K562 (cell line): ENCODE data around the gene CTSW. TPM values are rescaled to one million over a fixed set of nuclear protein-coding genes. Genes with fewer than 3 reads are reported as not detected.

Experiments used
- ARNT ChIP-seq, 2 experiments: fragments of 450-650 bp; IDR thresholded peaks; 2 replicates each; pipeline ENCODE4 v1.6.1; 2016; ENCODE audit warnings: mild to moderate bottlenecking in 1 of 2
- ATF3 ChIP-seq, 2 experiments: fragments of 450-650 bp in 1 of 2; sonication (generic) in 1 of 2; formaldehyde crosslinking in 1 of 2; IDR thresholded peaks in 1 of 2; conservative IDR thresholded peaks in 1 of 2; 2 replicates each; pipeline versions ENCODE4 v1.6.1 to v1.8.1; 2016 to 2023; ENCODE audit warnings: mild to moderate bottlenecking in 2 of 2, moderate library complexity in 2 of 2, inconsistent platforms in 1 of 2, missing genetic modification reagents in 1 of 2
- CTCFL ChIP-seq: IDR thresholded peaks from 2 replicates; pipeline ENCODE4 v1.6.1; 2011; ENCODE audit warnings: borderline replicate concordance, low read depth, mild to moderate bottlenecking, moderate library complexity, low read length; ENCODE audit not compliant: insufficient read depth, poor library complexity, severe bottlenecking
- DNMT1 ChIP-seq: fragments of 450-650 bp; IDR thresholded peaks from 2 replicates; pipeline ENCODE4 v1.6.1; 2016; ENCODE audit warnings: antibody characterized with exemption, mild to moderate bottlenecking
- ELF2 ChIP-seq: fragments of 250-450 bp; sonication (Bioruptor Pico); IDR thresholded peaks from 2 replicates; pipeline ENCODE4 v1.5.0; 2021; ENCODE audit warnings: mild to moderate bottlenecking
- EP400 ChIP-seq: fragments of 450-650 bp; IDR thresholded peaks from 2 replicates; pipeline ENCODE4 v1.6.1; 2017; ENCODE audit warnings: antibody characterized with exemption, mild to moderate bottlenecking, moderate library complexity
- GTF3C2 ChIP-seq: IDR thresholded peaks from 3 replicates; pipeline ENCODE4 v1.6.1; 2011; ENCODE audit warnings: borderline replicate concordance, mild to moderate bottlenecking, moderate library complexity; ENCODE audit not compliant: insufficient read length; ENCODE audit errors: extremely low read depth
- HMBOX1 ChIP-seq: sonication (generic); IDR thresholded peaks from 2 replicates; pipeline ENCODE4 v1.6.1; 2016
- KAT8 ChIP-seq: fragments of 450-650 bp; IDR thresholded peaks from 2 replicates; pipeline ENCODE4 v1.6.1; 2016; ENCODE audit warnings: low read depth, mild to moderate bottlenecking
- MAZ ChIP-seq, 2 experiments: fragments of 450-650 bp in 1 of 2; sonication (generic) in 1 of 2; formaldehyde crosslinking; IDR thresholded peaks in 1 of 2; conservative IDR thresholded peaks in 1 of 2; 2 replicates each; pipeline versions ENCODE4 v1.4.0 to v1.5.0; 2020; ENCODE audit warnings: mild to moderate bottlenecking in 1 of 2, missing genetic modification reagents in 1 of 2
- NR2C1 ChIP-seq, 2 experiments: fragments of 450-650 bp; IDR thresholded peaks; 2 replicates each; pipeline ENCODE4 v1.6.1; 2017; ENCODE audit warnings: mild to moderate bottlenecking in 2 of 2, antibody characterized with exemption in 1 of 2, inconsistent platforms in 1 of 2, missing compliant biosample characterization in 1 of 2, missing genetic modification characterization in 1 of 2
- PATZ1 ChIP-seq: fragments of 250-450 bp; sonication (Bioruptor Pico); IDR thresholded peaks from 2 replicates; pipeline ENCODE4 v1.5.0; 2020; ENCODE audit warnings: mild to moderate bottlenecking, borderline replicate concordance
- POLR2G ChIP-seq: fragments of 200-400 bp; formaldehyde crosslinking; IDR thresholded peaks from 2 replicates; pipeline ENCODE4 v1.6.1; 2017; ENCODE audit warnings: low read depth, mild to moderate bottlenecking, antibody characterized with exemption, low read length, moderate library complexity
- SMARCE1 ChIP-seq: fragments of 450-650 bp; IDR thresholded peaks from 2 replicates; pipeline ENCODE4 v1.7.1; 2016; ENCODE audit warnings: mild to moderate bottlenecking
- VEZF1 ChIP-seq: fragments of 200-800 bp; sonication (Bioruptor generic); IDR thresholded peaks from 2 replicates; pipeline ENCODE4 v1.6.1; 2017; ENCODE audit warnings: missing genetic modification characterization, missing compliant biosample characterization
- ZEB2 ChIP-seq: fragments of 450-650 bp; IDR thresholded peaks from 2 replicates; pipeline ENCODE4 v1.6.1; 2016
- polyA plus RNA-seq, 8 experiments: library from polyadenylated mRNA; depleted of rRNA in 4 of 8; stranded (reverse) in 5 of 8; unstranded in 3 of 8; fragments of >200 nt; fragmentation: Nextera tagmentation in 2 of 8; fragmentation: Illumina TruSeq in 1 of 8; extraction: Ambion mirVana in 2 of 8; extraction: Trizol in 1 of 8; gene quantifications; 2 replicates each; pipeline versions ENCODE4 v1.2.1 to v1.2.3, GENCODE V29; 2011 to 2014; ENCODE audit warnings: inconsistent platforms in 1 of 8, missing spikeins in 1 of 8
- total RNA-seq, 7 experiments: library from RNA; depleted of rRNA in 6 of 7; stranded (reverse); fragments of >200 nt in 6 of 7; fragmentation: Illumina TruSeq in 2 of 7; extraction: Trizol in 2 of 7; gene quantifications; 2 replicates each; pipeline versions ENCODE4 v1.2.1 to v1.2.3, GENCODE V29; 2011 to 2021; ENCODE audit warnings: low replicate concordance in 1 of 7

Gene CTSW
- total and polyA plus RNA-seq, 9 of the 15 experiments (the other 6 are each of a cell fraction or from before 2014, with no cell fraction given): 0.04 TPM; not detected in 8

GRCh38 chr11:65903068-65903481 is 23.4 kb downstream of the CTSW start (continued):
- TF ChIP-seq SMARCE1 (peak; percentile 66; the same call in 1 of the 2 replicates), PATZ1 (CRISPR knock-in tag) (no peak), CTCFL (no peak), ELF2 (no peak), ZEB2 (peak; percentile 30; the same call in 1 of the 2 replicates), NR2C1 (IDR thresholded peaks at IDR 0.05) (peak; percentile 79), NR2C1 (tag; IDR thresholded peaks at IDR 0.05) (peak; percentile 77), ARNT (IDR thresholded peaks at IDR 0.05) (0 out of 4 replicates have a peak, but pooled peaks of 1 of the 2 experiments have one; percentile 33), GTF3C2 (no peak), MAZ (CRISPR knock-in tag; conservative IDR thresholded peaks at IDR 0.05 in 1 of 2, IDR thresholded peaks at IDR 0.05 in 1 of 2) (peak; percentile 50 to 76), ATF3 (IDR thresholded peaks at IDR 0.05) (peak; percentile 77), ATF3 (CRISPR knock-in tag; conservative IDR thresholded peaks at IDR 0.05) (no peak), DNMT1 (no peak), POLR2G (peak; percentile 42; the same call in 1 of the 2 replicates), VEZF1 (CRISPR knock-in tag) (peak; percentile 44; the same call in 1 of the 2 replicates), EP400 (peak; percentile 31; the same call in 1 of the 2 replicates), HMBOX1 (peak; percentile 27; the same call in 1 of the 2 replicates), KAT8 (no peak)
